ENCODE measurements around the gene DDI2. TPM values are rescaled to one million over a fixed set of nuclear protein-coding genes. Genes with fewer than 3 reads are reported as not detected.

The DDI2 gene
- total RNA-seq, 3 donors from 2014 or later (not counting 1 experiment from before 2014, with no cell fraction given), result 27.3 to 39.8 (median 34.0) TPM

DNA sequence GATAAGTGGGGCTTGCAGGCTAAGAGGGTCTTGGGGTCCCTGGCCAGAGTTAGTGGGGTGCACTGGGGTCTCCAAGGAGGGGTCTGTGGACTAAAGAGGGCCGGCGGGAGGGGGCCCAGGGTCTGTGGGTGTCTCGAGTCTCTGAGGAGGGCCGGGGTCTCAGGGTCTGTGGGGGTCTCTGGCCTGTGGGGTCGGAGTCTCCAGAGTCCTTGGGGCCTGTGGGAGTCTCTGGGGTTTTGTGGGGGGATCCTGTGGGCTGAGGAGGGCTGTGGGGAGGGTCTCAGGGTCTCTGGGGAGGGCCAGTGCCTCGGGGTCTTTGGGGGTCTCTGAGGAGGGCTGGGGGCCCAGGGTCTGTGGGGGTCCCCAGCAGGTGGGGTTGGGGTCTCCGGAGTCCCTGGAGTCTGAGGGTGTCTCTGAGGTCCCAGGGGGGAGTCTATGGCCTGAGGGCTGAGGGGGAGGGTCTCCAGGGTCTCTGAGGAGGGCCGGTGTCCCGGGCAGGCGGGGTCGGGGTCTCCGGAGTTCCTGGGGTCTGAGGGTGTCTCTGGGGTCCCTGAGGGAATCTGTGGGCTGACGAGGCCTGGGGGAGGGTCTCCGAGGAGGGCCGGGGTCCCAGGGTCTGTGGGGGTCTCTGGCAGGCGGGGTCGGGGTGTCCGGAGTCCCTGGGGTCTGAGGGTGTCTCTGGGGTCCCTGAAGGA is 66.2 kb downstream of the DDI2 start:
- H3K9me3 Mint-ChIP-seq, result no peaks in the 10 kb centered on the region
- 42% methylated on average over 18 of the region's 18 CpGs for WGBS (ENCODE audit: insufficient coverage)
- DNase-seq (no peak), ATAC-seq (no peak)
- peak overlapping the region; percentile 82 for H3K4me3 ChIP-seq (ENCODE audit: low read length)
- peak overlapping the region; percentile 94 for H3K27ac ChIP-seq (ENCODE audit: low read length)
- peak overlapping the region; percentile 72 to 89 for H3K27ac Mint-ChIP-seq
- H3K27me3 ChIP-seq (ENCODE audit: control insufficient read depth, insufficient read depth, low read length), result no peaks in the 10 kb centered on the region
- H3K36me3 Mint-ChIP-seq, result no peaks in the 10 kb centered on the region
- peak overlapping the region; percentile 83 for H3K4me3 Mint-ChIP-seq
- TF ChIP-seq, protein P1, sequence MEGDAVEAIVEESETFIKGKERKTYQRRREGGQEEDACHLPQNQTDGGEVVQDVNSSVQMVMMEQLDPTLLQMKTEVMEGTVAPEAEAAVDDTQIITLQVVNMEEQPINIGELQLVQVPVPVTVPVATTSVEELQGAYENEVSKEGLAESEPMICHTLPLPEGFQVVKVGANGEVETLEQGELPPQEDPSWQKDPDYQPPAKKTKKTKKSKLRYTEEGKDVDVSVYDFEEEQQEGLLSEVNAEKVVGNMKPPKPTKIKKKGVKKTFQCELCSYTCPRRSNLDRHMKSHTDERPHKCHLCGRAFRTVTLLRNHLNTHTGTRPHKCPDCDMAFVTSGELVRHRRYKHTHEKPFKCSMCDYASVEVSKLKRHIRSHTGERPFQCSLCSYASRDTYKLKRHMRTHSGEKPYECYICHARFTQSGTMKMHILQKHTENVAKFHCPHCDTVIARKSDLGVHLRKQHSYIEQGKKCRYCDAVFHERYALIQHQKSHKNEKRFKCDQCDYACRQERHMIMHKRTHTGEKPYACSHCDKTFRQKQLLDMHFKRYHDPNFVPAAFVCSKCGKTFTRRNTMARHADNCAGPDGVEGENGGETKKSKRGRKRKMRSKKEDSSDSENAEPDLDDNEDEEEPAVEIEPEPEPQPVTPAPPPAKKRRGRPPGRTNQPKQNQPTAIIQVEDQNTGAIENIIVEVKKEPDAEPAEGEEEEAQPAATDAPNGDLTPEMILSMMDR (IDR thresholded peaks at IDR 0.05), result no peak
- intact Hi-C loops (cut with micrococcal nuclease), result loop anchor here (10.0 kb wide), 1 partner anchor 69 kb away; the partner anchor contains the start of gene DDI2
- H3K4me1 Mint-ChIP-seq, result peaks cover 24 to 39% of the 10 kb centered on the region in 2 donors
- no peaks in the 10 kb centered on the region for H3K36me3 ChIP-seq (ENCODE audit: control insufficient read depth, insufficient read depth, low read length)
- no peaks in the 10 kb centered on the region for H3K27me3 Mint-ChIP-seq (ENCODE audit: low read depth in 2 of 2)
- peaks cover 15% of the 10 kb centered on the region for H3K4me1 ChIP-seq (ENCODE audit: control insufficient read depth, insufficient read depth, low read length)
- H3K9me3 ChIP-seq (ENCODE audit: control insufficient read depth, insufficient read depth, low read length), result no peaks in the 10 kb centered on the region

DNA sequence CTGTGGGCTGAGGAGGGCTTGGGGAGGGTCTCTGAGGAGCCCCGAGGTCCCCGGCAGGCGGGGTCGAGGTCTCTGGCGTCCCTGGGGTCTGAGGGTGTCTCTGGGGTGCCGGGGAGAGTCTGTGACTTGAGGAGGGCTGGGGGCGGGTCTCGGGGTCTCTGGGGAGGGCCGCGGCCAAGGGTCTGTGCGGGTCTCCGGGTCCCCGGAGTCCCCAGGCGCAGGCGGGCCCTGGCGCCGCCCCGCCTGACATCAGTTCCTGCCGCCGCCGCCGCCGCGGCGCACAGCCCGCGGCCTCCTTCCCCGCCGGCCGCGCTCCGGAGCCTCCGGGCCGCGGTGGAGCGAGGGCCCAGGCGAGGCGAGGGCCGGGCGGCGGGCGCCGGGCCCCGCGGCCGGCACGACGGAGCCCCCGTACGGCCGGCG is 66.8 kb downstream of the DDI2 start, which contains the start of gene PLEKHM2:
TSS of gene PLEKHM2 (plus strand) at position 279 of the 420 bp plus-strand sequence. CDS start 239 bp downstream, outside the sequence.
- WGBS (ENCODE audit: insufficient coverage), result under 1% methylated on average over 52 of the region's 52 CpGs
- ATAC-seq (peak; percentile 87 to 88 (median 87)), DNase-seq (peak; percentile 55 to 80)
- Histone ChIP-seq H3K4me1 (ENCODE audit: control insufficient read depth, insufficient read depth, low read length) (peaks cover 15% of the 10 kb centered on the region), H3K27me3 (ENCODE audit: control insufficient read depth, insufficient read depth, low read length) (no peaks in the 10 kb centered on the region), H3K4me3 (ENCODE audit: low read length) (peak within 1 kb of the TSS; percentile 82), H3K9me3 (ENCODE audit: control insufficient read depth, insufficient read depth, low read length) (no peaks in the 10 kb centered on the region), H3K36me3 (ENCODE audit: control insufficient read depth, insufficient read depth, low read length) (no peaks in the 10 kb centered on the region), H3K27ac (ENCODE audit: low read length) (peak within 1 kb of the TSS; percentile 94)
- intact Hi-C loops (cut with micrococcal nuclease), result loop anchor here (10.0 kb wide), 1 partner anchor 69 kb away; the partner anchor contains the start of gene DDI2
- H3K4me1 Mint-ChIP-seq, result peaks cover 24 to 39% of the 10 kb centered on the region in 2 donors
- TF ChIP-seq, protein P1 (IDR thresholded peaks at IDR 0.05), result no peak
- no peaks in the 10 kb centered on the region for H3K36me3 Mint-ChIP-seq
- peak within 1 kb of the TSS; percentile 88 to 89 for H3K27ac Mint-ChIP-seq
- H3K27me3 Mint-ChIP-seq (ENCODE audit: low read depth in 2 of 2), result no peaks in the 10 kb centered on the region
- H3K4me3 Mint-ChIP-seq, result peak within 1 kb of the TSS; percentile 91
- H3K9me3 Mint-ChIP-seq, result no peaks in the 10 kb centered on the region

DNA sequence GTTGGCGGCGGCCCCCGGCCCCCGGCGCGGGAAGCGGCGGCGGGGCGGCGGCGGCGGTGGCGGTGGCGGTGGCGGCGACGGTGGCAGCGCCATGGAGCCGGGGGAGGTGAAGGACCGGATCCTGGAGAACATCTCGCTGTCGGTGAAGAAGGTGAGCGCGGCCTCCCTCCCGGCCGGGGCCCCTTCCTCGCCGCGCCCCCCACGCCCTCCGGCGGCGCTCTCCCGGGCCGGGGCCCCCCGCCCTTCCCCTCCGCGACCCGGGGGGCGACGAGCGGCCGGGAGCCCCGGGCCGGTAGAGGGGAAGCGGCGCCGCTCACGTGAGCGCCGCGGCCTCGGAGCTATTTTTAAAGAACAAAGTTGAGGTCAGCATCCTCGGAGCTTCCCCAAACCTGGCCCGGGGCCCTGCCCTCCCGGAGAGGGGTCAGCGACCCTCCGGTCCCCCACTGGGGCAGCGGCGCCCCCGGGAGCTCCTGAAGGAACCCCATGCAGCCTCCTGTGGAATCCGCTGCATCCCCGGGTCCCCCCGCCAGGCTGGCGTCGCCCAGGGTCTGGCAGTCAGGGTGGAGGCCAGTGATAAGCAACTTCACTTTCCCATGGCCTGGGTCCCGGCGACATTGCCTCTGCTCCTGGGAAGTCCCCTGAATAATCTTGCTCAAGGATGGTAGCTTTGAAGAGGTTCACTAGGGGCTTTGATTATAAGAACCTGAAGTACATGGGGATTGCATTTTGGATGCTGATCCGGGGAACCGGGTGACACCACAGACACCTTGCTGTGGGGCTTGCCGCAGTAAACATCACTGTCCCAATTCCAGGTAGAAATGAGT is 67.4 kb downstream of the DDI2 start:
- Mint-ChIP-seq H3K27ac (peak overlapping the region; percentile 88 to 89), H3K4me1 (peaks cover 24 to 39% of the 10 kb centered on the region in 2 donors), H3K36me3 (no peaks in the 10 kb centered on the region), H3K4me3 (peak overlapping the region; percentile 91), H3K27me3 (ENCODE audit: low read depth in 2 of 2) (no peaks in the 10 kb centered on the region), H3K9me3 (no peaks in the 10 kb centered on the region)
- peak; percentile 38 to 64 for DNase-seq
- Histone ChIP-seq H3K9me3 (ENCODE audit: control insufficient read depth, insufficient read depth, low read length) (no peaks in the 10 kb centered on the region), H3K27me3 (ENCODE audit: control insufficient read depth, insufficient read depth, low read length) (no peaks in the 10 kb centered on the region), H3K4me1 (ENCODE audit: control insufficient read depth, insufficient read depth, low read length) (peaks cover 15% of the 10 kb centered on the region), H3K27ac (ENCODE audit: low read length) (peak overlapping the region; percentile 77), H3K4me3 (ENCODE audit: low read length) (peak overlapping the region; percentile 71), H3K36me3 (ENCODE audit: control insufficient read depth, insufficient read depth, low read length) (no peaks in the 10 kb centered on the region)
- TF ChIP-seq, protein P1 (IDR thresholded peaks at IDR 0.05), result no peak
- intact Hi-C loops (cut with micrococcal nuclease), result loop anchor here (10.0 kb wide), 1 partner anchor 70 kb away; the partner anchor contains the start of gene DDI2
- under 1% methylated on average over 72 of the region's 72 CpGs for WGBS (ENCODE audit: insufficient coverage)
- peak; percentile 48 to 67 (median 49) for ATAC-seq
